Endothelial cell of umbilical vein (primary cell): ENCODE data around the gene VDAC2. TPM values are rescaled to one million over a fixed set of nuclear protein-coding genes. Genes with fewer than 3 reads are reported as not detected.

Source experiments
- BruUV-seq: library from RNA; stranded (reverse); fragments of 400-500 nt; replicated peaks from 2 replicates; lab custom pipeline; 2021; lab: Mats Ljungman, UMichigan
- CTCF ChIA-PET: fragments of 300-600, 350-600 bp; sonication (Branson Sonifier 250); formaldehyde crosslinking; loops from one replicate; lab custom pipeline; 2021; ENCODE audit warnings: antibody characterized with exemption, inconsistent platforms; lab: Charles Lee
- POLR2A ChIA-PET: fragments of 300-600, 350-600 bp; sonication (Branson Sonifier 250); formaldehyde crosslinking; loops from one replicate; lab custom pipeline; 2021; ENCODE audit warnings: antibody characterized with exemption, inconsistent platforms; lab: Charles Lee
- DNase-seq: peaks from one replicate; pipeline ENCODE4 v3.0.0-alpha.2; 2011; ENCODE audit warnings: low read depth, low spot score
- FAIRE-seq: peaks from 2 replicates; lab custom pipeline; 2011; peaks lifted over from hg19 to GRCh38; lab: Jason Lieb, UNC
- H2AFZ ChIP-seq: 2 replicates; pipeline ENCODE4 v1.6.0; 2012; ENCODE audit warnings: low read depth, low read length, control low read depth, inconsistent platforms
- H3K27ac ChIP-seq: 2 replicates; pipeline ENCODE4 v1.5.1; 2011; ENCODE audit warnings: low read depth, mild to moderate bottlenecking, control low read depth, low read length, moderate library complexity; ENCODE audit not compliant: insufficient read depth
- H3K27me3 ChIP-seq, 2 experiments: 2 replicates each; pipeline versions ENCODE4 v1.6.0 to v1.6.1; 2011; ENCODE audit warnings: low read length in 2 of 2, mixed read lengths in 1 of 2; ENCODE audit not compliant: control insufficient read depth in 2 of 2, insufficient read depth in 2 of 2
- H3K36me3 ChIP-seq, 2 experiments: 2 replicates in 1 of 2; 3 replicates in 1 of 2; pipeline ENCODE4 v1.5.1; 2011; ENCODE audit warnings: low read length in 2 of 2, mild to moderate bottlenecking in 1 of 2, moderate library complexity in 1 of 2; ENCODE audit not compliant: control insufficient read depth in 2 of 2, insufficient read depth in 2 of 2; ENCODE audit errors: extremely low read depth in 1 of 2
- H3K4me1 ChIP-seq: 3 replicates; pipeline ENCODE4 v1.5.1; 2011; ENCODE audit warnings: mild to moderate bottlenecking, low read length; ENCODE audit not compliant: control insufficient read depth, insufficient read depth; ENCODE audit errors: extremely low read depth
- H3K4me2 ChIP-seq: 2 replicates; pipeline ENCODE4 v1.6.1; 2011; ENCODE audit warnings: low read length, control low read depth, mixed read lengths; ENCODE audit not compliant: insufficient read depth
- H3K4me3 ChIP-seq, 3 experiments: fragments of 200-600 bp in 1 of 3; sonication (generic), shearing (Covaris generic) in 1 of 3; replicated peaks in 1 of 3; 2 replicates each; pipeline ENCODE4 v1.5.1; 2011 to 2016; ENCODE audit warnings: control low read depth in 3 of 3, low read length in 3 of 3, mild to moderate bottlenecking in 2 of 3, inconsistent platforms in 1 of 3, low read depth in 1 of 3, moderate library complexity in 1 of 3; ENCODE audit not compliant: insufficient read depth in 1 of 3
- H3K79me2 ChIP-seq: 2 replicates; pipeline ENCODE4 v1.6.0; 2012; ENCODE audit warnings: low read length, inconsistent platforms; ENCODE audit not compliant: control insufficient read depth, insufficient read depth
- H3K9ac ChIP-seq: replicated peaks from 2 replicates; pipeline ENCODE3; 2011; ENCODE audit warnings: low read length, control low read depth; ENCODE audit not compliant: insufficient read depth; ENCODE audit errors: extremely low read depth
- H3K9me1 ChIP-seq: replicated peaks from 3 replicates; pipeline ENCODE4 v1.6.0; 2011; ENCODE audit warnings: mild to moderate bottlenecking, low read length; ENCODE audit not compliant: control insufficient read depth, insufficient read depth; ENCODE audit errors: extremely low read depth
- H3K9me3 ChIP-seq: replicated peaks from 2 replicates; pipeline ENCODE4 v1.5.1; 2012; ENCODE audit warnings: low read length, inconsistent platforms; ENCODE audit not compliant: control insufficient read depth, insufficient read depth
- H4K20me1 ChIP-seq: replicated peaks from 2 replicates; pipeline ENCODE3; 2011; ENCODE audit warnings: mild to moderate bottlenecking, low read length; ENCODE audit not compliant: control insufficient read depth, insufficient read depth; ENCODE audit errors: extremely low read depth
- EZH2 ChIP-seq: IDR thresholded peaks from 2 replicates; pipeline ENCODE4 v1.6.1; 2012; ENCODE audit warnings: borderline replicate concordance, low read depth, mild to moderate bottlenecking, moderate library complexity, low read length, inconsistent platforms; ENCODE audit not compliant: severe bottlenecking
- FOS ChIP-seq: IDR thresholded peaks from 2 replicates; pipeline ENCODE4 v1.6.1; 2011; ENCODE audit warnings: mild to moderate bottlenecking, low read length, moderate library complexity, borderline replicate concordance; ENCODE audit not compliant: insufficient read depth
- GATA2 ChIP-seq: IDR thresholded peaks from 2 replicates; pipeline ENCODE4 v1.7.0; 2011; ENCODE audit warnings: low read depth, mild to moderate bottlenecking, moderate library complexity, mixed read lengths, low read length; ENCODE audit not compliant: insufficient read length, insufficient read depth
- JUN ChIP-seq: IDR thresholded peaks from 2 replicates; pipeline ENCODE4 v1.6.1; 2011; ENCODE audit warnings: borderline replicate concordance, low read depth; ENCODE audit not compliant: insufficient read length, insufficient read depth
- MYC ChIP-seq: IDR thresholded peaks from one replicate; pipeline ENCODE4 v1.6.1; 2011; ENCODE audit warnings: mild to moderate bottlenecking, low read depth, low read length
- POLR2AphosphoS5 ChIP-seq: IDR thresholded peaks from 2 replicates; pipeline ENCODE4 v1.6.1; 2012; ENCODE audit warnings: low read depth, mild to moderate bottlenecking, control low read depth, low read length, moderate library complexity; ENCODE audit not compliant: insufficient read depth
- dilution Hi-C: fragments of 300-500 bp; cut with MboI; formaldehyde crosslinking; loops from one replicate; pipeline ENCODE4 v1.15.0; 2019; ENCODE audit warnings: low sequenced_read_pairs; ENCODE audit not compliant: extremely low pct_ligation_motif_present
- intact Hi-C: fragments of 100-400 bp; cut with micrococcal nuclease; formaldehyde crosslinking; loops from one replicate; pipeline ENCODE4 v1.10.0; 2022
- polyA plus RNA-seq, 4 experiments: library from polyadenylated mRNA; depleted of rRNA in 3 of 4; stranded (reverse) in 3 of 4; unstranded in 1 of 4; fragments of >200 nt; gene quantifications; 2 replicates each; pipeline versions ENCODE4 v1.2.1 to v1.2.3, GENCODE V29; 2011 to 2012; ENCODE audit warnings: missing spikeins in 1 of 4
- total RNA-seq: library from RNA; stranded (reverse); gene quantifications from 2 replicates; pipeline ENCODE4 v1.2.3, GENCODE V29; 2021
- TF ChIP-seq, protein P1 (sequence below): IDR thresholded peaks from 2 replicates; pipeline ENCODE4 v1.6.1; 2011; ENCODE audit not compliant: insufficient read depth, insufficient read length
- TF ChIP-seq, protein P2 (sequence below), 2 donors: IDR thresholded peaks; 1 replicate in 1 of 2; 2 replicates in 1 of 2; pipeline ENCODE4 v1.5.1; 2011; ENCODE audit warnings: low read length in 2 of 2, mild to moderate bottlenecking in 2 of 2, moderate library complexity in 2 of 2, control low read depth in 1 of 2, inconsistent platforms in 1 of 2, low read depth in 1 of 2; ENCODE audit not compliant: insufficient read depth in 1 of 2; ENCODE audit errors: extremely low read depth in 1 of 2

VDAC2 gene
- total and polyA plus RNA-seq, 2 donors (not counting 3 experiments of a cell fraction or from before 2014, with no cell fraction given): 89.3 to 222 TPM

DNA sequence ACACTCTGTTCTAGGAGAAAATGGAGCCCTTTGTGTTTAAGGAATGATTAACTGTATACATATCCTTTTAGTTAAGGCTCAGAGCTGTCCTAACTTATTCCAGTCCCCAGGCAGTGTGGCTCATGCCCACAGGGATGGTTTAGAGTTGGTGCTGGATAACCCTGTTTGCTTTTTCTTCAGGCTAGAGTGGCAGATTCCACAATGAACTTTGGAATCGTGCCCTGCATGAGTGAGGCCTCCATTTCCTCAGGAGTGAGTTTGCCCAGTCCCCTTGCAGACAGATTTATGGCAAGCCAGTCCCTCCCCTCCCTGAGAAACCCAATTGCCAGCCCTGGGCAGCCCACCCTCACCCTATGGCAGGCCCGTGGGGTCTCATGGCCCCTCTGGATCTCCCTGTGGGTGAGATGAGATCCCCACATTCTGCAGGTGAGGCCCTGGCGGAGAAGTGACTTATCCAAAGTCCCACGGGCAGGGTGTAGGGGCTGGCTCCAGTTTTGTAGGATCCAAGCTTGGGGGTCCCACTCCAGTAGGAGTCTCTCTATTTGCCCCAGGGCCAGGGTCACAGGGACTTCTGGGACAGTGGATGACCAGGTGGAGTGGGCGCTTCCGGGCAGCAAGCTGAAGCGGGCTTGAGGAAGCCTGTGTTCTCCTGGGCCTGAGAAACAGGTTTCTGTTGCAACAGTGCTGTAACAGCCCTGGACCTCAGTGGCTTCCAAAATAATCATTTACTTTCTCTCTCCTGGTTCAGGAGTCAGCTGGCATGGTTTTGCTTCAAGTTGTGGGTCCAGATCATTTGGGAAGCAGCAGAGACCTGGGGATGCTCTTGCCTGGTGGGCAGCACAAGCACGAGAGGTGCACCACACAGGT, 34.1 kb downstream of the VDAC2 start:
- dilution Hi-C loops: no loop called here
- TF ChIP-seq, protein P1, sequence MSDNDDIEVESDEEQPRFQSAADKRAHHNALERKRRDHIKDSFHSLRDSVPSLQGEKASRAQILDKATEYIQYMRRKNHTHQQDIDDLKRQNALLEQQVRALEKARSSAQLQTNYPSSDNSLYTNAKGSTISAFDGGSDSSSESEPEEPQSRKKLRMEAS: no peak
- DNase-seq (no peak), FAIRE-seq (no peak)
- Histone ChIP-seq H3K9me3 (no peaks in the 10 kb centered on the region), H3K79me2 (no peaks in the 10 kb centered on the region), H3K4me1 (no peaks in the 10 kb centered on the region), H3K4me2 (no peak overlapping the region), H3K36me3 (no peaks in the 10 kb centered on the region), H2AFZ (no peak overlapping the region), H3K9ac (no peak overlapping the region), H3K4me3 (no peak overlapping the region), H3K9me1 (no peaks in the 10 kb centered on the region), H3K27me3 (no peaks in the 10 kb centered on the region), H4K20me1 (no peaks in the 10 kb centered on the region), H3K27ac (no peak overlapping the region)
- intact Hi-C loops: no loop called here
- ChIA-PET CTCF (no interaction called here), POLR2A (no interaction called here)
- BruUV-seq: no TSS peak

DNA sequence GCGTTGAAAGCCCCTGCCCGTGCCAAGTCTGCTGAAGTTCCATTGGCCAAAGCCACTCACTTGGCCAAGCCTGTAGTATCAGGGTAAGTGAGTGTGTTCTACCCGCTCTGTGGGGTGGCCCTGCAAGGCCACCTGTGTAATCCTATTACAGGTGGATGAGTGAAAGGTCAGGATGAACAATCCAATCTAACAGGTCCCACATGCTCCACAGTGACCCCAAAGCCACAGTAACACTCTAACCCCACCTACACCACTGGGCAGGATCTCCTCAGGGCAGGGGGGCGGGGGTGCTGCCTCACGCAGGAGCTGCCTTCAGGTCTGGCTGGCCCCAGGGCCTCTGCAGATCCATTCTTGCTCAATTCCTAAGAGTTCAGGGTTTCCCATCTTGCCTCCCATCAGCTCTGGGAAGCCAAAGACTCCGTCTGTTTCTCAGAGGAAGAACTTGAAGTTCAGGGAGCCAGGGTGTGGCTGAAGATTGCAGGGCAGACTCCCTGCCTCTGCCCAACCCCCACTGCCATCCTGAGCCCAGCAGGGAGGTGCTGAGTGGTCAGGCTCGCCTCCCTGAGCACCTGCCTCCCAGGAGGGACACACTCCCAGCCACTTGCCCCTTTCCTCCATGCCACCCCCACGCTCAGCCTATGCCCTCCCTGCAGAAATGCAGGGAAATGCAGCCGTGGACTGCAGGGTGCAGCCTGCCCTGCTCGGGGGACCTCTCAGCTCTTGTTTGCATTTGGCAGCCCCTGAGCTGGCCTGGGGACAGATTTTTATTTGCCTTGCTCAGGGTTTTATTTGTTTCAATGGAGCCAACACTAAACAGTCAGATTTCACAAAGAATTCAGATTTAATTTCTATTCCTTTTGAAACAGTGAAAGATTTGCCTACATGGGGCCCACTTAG, 35.0 kb downstream of the VDAC2 start:
- Histone ChIP-seq H3K4me2 (no peak overlapping the region), H3K4me3 (no peak overlapping the region), H3K79me2 (no peaks in the 10 kb centered on the region), H2AFZ (no peak overlapping the region), H3K9me1 (no peaks in the 10 kb centered on the region), H3K27me3 (no peaks in the 10 kb centered on the region), H4K20me1 (no peaks in the 10 kb centered on the region), H3K4me1 (no peaks in the 10 kb centered on the region), H3K9ac (no peak overlapping the region), H3K27ac (no peak overlapping the region), H3K9me3 (no peaks in the 10 kb centered on the region), H3K36me3 (no peaks in the 10 kb centered on the region)
- FAIRE-seq (no peak), DNase-seq (no peak)
- ChIA-PET CTCF (no interaction called here), POLR2A (no interaction called here)
- dilution Hi-C loops (no loop called here), intact Hi-C loops (no loop called here)
- TF ChIP-seq FOS (no peak), EZH2 (no peak), JUN (no peak), MYC (no peak), POLR2AphosphoS5 (no peak), GATA2 (no peak)
- TF ChIP-seq, protein P2, sequence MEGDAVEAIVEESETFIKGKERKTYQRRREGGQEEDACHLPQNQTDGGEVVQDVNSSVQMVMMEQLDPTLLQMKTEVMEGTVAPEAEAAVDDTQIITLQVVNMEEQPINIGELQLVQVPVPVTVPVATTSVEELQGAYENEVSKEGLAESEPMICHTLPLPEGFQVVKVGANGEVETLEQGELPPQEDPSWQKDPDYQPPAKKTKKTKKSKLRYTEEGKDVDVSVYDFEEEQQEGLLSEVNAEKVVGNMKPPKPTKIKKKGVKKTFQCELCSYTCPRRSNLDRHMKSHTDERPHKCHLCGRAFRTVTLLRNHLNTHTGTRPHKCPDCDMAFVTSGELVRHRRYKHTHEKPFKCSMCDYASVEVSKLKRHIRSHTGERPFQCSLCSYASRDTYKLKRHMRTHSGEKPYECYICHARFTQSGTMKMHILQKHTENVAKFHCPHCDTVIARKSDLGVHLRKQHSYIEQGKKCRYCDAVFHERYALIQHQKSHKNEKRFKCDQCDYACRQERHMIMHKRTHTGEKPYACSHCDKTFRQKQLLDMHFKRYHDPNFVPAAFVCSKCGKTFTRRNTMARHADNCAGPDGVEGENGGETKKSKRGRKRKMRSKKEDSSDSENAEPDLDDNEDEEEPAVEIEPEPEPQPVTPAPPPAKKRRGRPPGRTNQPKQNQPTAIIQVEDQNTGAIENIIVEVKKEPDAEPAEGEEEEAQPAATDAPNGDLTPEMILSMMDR (IDR thresholded peaks at IDR 0.05; ENCODE audit: extremely low read depth in 1 of 2, insufficient read depth in 1 of 2, low read depth in 1 of 2, low read length in 2 of 2): no peak
- TF ChIP-seq, protein P1: no peak
- BruUV-seq: no TSS peak
